BLaER1 treated with 17β-estradiol and CSF1 and Interleukin-3, amounts not matched to agents 10 nM and 100 nM (cell line): ENCODE measurements around the gene PHKA2.

ENCODE experiments used
- H3K27ac ChIP-seq, 11 experiments: shearing (Covaris generic); formaldehyde crosslinking; 2 replicates each; pipeline ENCODE4 v1.8.1; 2022
- H3K27me3 ChIP-seq, 11 experiments: shearing (Covaris generic); formaldehyde crosslinking; 2 replicates each; pipeline ENCODE4 v1.8.1; 2022
- H3K36me3 ChIP-seq, 11 experiments: shearing (Covaris generic); formaldehyde crosslinking; 2 replicates each; pipeline ENCODE4 v1.8.1; 2022
- H3K4me1 ChIP-seq, 10 experiments: shearing (Covaris generic); formaldehyde crosslinking; 2 replicates each; pipeline ENCODE4 v1.8.1; 2022
- H3K4me2 ChIP-seq, 11 experiments: shearing (Covaris generic); formaldehyde crosslinking; 2 replicates each; pipeline ENCODE4 v1.8.1; 2022
- H3K4me3 ChIP-seq, 10 experiments: shearing (Covaris generic); formaldehyde crosslinking; 2 replicates each; pipeline ENCODE4 v1.8.1; 2022
- H3K9ac ChIP-seq, 11 experiments: shearing (Covaris generic); formaldehyde crosslinking; 2 replicates each; pipeline ENCODE4 v1.8.1; 2022
- H3K9me3 ChIP-seq, 11 experiments: shearing (Covaris generic); formaldehyde crosslinking; replicated peaks in 1 of 11; 2 replicates each; pipeline ENCODE4 v1.8.1; 2022
- H4K20me1 ChIP-seq, 11 experiments: shearing (Covaris generic); formaldehyde crosslinking; 2 replicates each; pipeline ENCODE4 v1.8.1; 2022
- Cebpa-rat ChIP-seq, 11 experiments: shearing (Covaris generic); IDR thresholded peaks; 2 replicates each; pipeline ENCODE4 v1.8.1; 2022

The PHKA2 gene

DNA sequence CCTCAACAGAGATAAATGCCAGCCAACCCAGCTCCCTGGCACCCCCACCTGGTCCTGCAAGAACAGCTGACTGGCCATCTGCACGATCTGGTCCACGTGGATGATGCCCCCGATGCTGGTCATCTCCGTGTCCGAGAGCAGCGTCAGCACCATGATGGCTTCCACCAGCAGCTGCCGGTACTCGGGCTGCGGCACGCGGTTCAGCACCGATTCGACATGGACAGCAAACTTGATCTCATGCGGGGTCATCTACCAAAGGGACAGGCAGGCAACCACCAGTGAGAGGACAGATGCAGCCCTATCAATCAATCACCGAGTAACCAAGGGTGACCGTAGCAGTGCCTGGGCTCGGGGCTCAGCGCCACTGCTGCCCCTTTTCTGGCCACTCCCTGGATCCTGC is 89.8 kb downstream of the PHKA2 start:
- H3K27ac ChIP-seq, result no peak overlapping the region
- H3K36me3 ChIP-seq, result peaks cover 0 to 29% (median 13%) of the 10 kb centered on the region in 11 experiments; a peak in 12 of 22 replicates
- no peaks in the 10 kb centered on the region for H3K9me3 ChIP-seq
- no peak for TF ChIP-seq Cebpa-rat (IDR thresholded peaks at IDR 0.05)
- H4K20me1 ChIP-seq, result peaks cover 0 to 70% (median 0%) of the 10 kb centered on the region in 11 experiments; a peak in 9 of 22 replicates
- no peak overlapping the region for H3K4me2 ChIP-seq
- H3K4me3 ChIP-seq, result no peak overlapping the region
- peaks cover 65 to 100% (median 93%) of the 10 kb centered on the region in 11 experiments for H3K27me3 ChIP-seq
- H3K4me1 ChIP-seq, result peaks cover 0 to 26% (median 14%) of the 10 kb centered on the region in 10 experiments; a peak in 11 of 20 replicates
- no peak overlapping the region for H3K9ac ChIP-seq

DNA sequence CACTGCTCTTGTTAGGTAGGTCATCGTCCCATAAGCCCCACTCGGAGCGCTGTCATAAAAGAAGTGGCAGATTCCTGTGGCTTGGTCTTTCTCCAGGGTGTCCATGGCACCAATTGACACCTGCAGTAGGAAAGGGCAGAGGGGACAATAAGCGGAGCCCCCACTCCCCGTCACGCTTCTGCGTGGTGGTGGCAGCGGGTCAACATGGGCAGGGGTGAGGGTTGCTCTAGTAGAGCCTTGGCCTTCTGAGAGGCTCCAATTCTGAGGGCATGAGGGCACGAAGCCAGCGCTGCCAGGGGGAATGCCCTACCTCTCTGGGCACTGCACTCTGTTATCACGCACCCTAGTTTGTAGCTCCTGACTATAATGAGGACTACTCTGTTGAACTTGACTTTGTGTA is 90.4 kb downstream of the PHKA2 start:
- no peak for TF ChIP-seq Cebpa-rat (IDR thresholded peaks at IDR 0.05)
- Histone ChIP-seq H3K36me3 (peaks cover 0 to 23% (median 8%) of the 10 kb centered on the region in 11 experiments; a peak in 11 of 22 replicates), H3K9me3 (no peaks in the 10 kb centered on the region), H3K27me3 (peaks cover 71 to 100% (median 95%) of the 10 kb centered on the region in 11 experiments), H4K20me1 (peaks cover 0 to 64% (median 1%) of the 10 kb centered on the region in 11 experiments; a peak in 10 of 22 replicates), H3K4me3 (no peak overlapping the region), H3K4me1 (peaks cover 0 to 32% (median 19%) of the 10 kb centered on the region in 10 experiments; a peak in 13 of 20 replicates), H3K4me2 (no peak overlapping the region), H3K9ac (no peak overlapping the region), H3K27ac (no peak overlapping the region)

GRCh38 chrX:18892899-18893298 is 91.0 kb downstream of the PHKA2 start:
- Histone ChIP-seq H3K4me3 (no peak overlapping the region), H3K9ac (no peak overlapping the region), H3K4me1 (peaks cover 0 to 38% (median 26%) of the 10 kb centered on the region in 10 experiments; a peak in 18 of 20 replicates), H3K27ac (no peak overlapping the region), H3K9me3 (no peaks in the 10 kb centered on the region), H4K20me1 (peaks cover 0 to 58% (median 0%) of the 10 kb centered on the region in 11 experiments; a peak in 10 of 22 replicates), H3K27me3 (peaks cover 74 to 100% (median 95%) of the 10 kb centered on the region in 11 experiments), H3K4me2 (no peak overlapping the region), H3K36me3 (peaks cover 0 to 23% (median 8%) of the 10 kb centered on the region in 11 experiments; a peak in 9 of 22 replicates)
- no peak for TF ChIP-seq Cebpa-rat (IDR thresholded peaks at IDR 0.05)

DNA sequence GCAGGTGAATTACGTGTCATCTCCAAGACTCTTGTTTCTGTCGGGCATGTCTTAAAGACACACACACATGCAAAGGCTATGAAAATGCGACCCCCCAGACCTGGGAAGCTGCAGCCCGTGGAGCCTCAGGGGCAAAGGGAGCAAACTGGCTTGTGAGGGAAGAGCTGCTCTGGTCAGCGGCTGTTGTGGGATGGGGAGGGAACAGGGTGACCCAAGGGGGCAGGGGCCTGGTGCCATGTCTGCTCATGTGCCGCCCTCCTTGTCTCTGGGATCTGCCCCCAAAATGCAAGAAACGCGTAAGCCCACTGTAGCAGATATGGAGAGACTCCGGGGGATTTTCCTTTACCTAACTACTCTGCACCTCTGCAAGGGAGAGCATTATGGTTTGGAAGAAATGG is 92.4 kb downstream of the PHKA2 start:
- Histone ChIP-seq H3K9ac (no peak overlapping the region), H4K20me1 (peaks cover 0 to 44% (median 0%) of the 10 kb centered on the region in 11 experiments; a peak in 9 of 22 replicates), H3K4me1 (peaks cover 9 to 48% (median 38%) of the 10 kb centered on the region in 10 experiments), H3K27ac (no peak overlapping the region), H3K9me3 (no peaks in the 10 kb centered on the region), H3K36me3 (peaks cover 0 to 16% (median 7%) of the 10 kb centered on the region in 11 experiments; a peak in 8 of 22 replicates), H3K27me3 (peaks cover 82 to 100% (median 98%) of the 10 kb centered on the region in 11 experiments), H3K4me3 (no peak overlapping the region), H3K4me2 (no peak overlapping the region)
- no peak for TF ChIP-seq Cebpa-rat (IDR thresholded peaks at IDR 0.05)

- H3K9ac ChIP-seq, result no peak overlapping the region
- H3K4me3 ChIP-seq, result no peak overlapping the region
- H3K4me2 ChIP-seq, result no peak overlapping the region
- peaks cover 11 to 47% (median 37%) of the 10 kb centered on the region in 10 experiments for H3K4me1 ChIP-seq
- H3K27ac ChIP-seq, result no peak overlapping the region
- peaks cover 84 to 100% (median 99%) of the 10 kb centered on the region in 11 experiments for H3K27me3 ChIP-seq
- no peak for TF ChIP-seq Cebpa-rat (IDR thresholded peaks at IDR 0.05)
- H4K20me1 ChIP-seq, result peaks cover 0 to 40% (median 0%) of the 10 kb centered on the region in 11 experiments; a peak in 9 of 22 replicates
- no peaks in the 10 kb centered on the region for H3K9me3 ChIP-seq
- H3K36me3 ChIP-seq, result peaks cover 0 to 16% (median 7%) of the 10 kb centered on the region in 11 experiments; a peak in 7 of 22 replicates
These were observed 93.0 kb downstream of the PHKA2 start for GRCh38 chrX:18890724-18891547.

- no peak for TF ChIP-seq Cebpa-rat (IDR thresholded peaks at IDR 0.05)
These were observed 93.9 kb downstream of the PHKA2 start for GRCh38 chrX:18890049-18890381.

DNA sequence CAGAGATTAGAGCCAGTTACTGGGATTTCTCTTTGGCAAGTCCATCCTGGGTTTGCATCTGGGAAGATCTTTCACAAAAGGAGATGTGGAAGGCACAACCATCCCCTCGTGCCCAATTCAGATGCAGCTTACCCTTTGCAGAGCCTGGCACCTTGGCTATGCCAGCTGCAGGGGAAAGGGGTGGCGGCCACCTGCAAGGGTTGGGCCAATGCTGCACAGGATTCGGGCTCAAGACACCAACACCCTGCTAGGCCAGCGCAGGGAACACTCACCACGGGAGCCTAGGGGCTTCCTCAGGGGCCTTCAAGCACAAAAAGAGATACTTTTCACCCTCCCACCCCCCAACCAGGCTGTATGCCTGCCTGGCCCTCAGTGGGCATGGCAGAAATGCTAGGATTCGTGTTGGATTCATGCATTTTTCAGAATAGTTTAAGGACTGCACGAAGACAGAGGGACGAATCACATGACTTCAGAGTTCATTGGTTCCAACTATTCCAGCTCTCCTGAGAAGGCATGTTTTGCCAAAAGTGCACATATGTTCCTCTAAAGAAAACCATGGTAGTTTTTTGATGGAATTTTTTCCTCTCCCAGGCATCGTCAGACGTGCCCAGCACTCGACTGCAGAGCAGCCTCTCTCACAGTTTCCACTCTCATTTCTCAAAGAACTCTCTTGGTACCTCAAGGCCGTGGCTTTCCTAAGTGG is 94.4 kb downstream of the PHKA2 start:
- H3K27ac ChIP-seq, result no peak overlapping the region
- H3K9ac ChIP-seq, result no peak overlapping the region

More at GRCh38 chrX:18890049-18890381, 93.9 kb downstream of the PHKA2 start:
- Histone ChIP-seq H3K9ac (no peak overlapping the region), H4K20me1 (peaks cover 0 to 35% (median 0%) of the 10 kb centered on the region in 11 experiments; a peak in 8 of 22 replicates), H3K27me3 (peaks cover 80 to 100% (median 99%) of the 10 kb centered on the region in 11 experiments), H3K27ac (no peak overlapping the region), H3K36me3 (peaks cover 0 to 14% (median 6%) of the 10 kb centered on the region in 11 experiments; a peak in 7 of 22 replicates), H3K4me2 (no peak overlapping the region), H3K4me1 (peaks cover 19 to 47% (median 42%) of the 10 kb centered on the region in 10 experiments), H3K4me3 (no peak overlapping the region), H3K9me3 (no peaks in the 10 kb centered on the region)

GRCh38 chrX:18888281-18888680 is 95.6 kb downstream of the PHKA2 start:
- Histone ChIP-seq H3K9ac (no peak overlapping the region), H4K20me1 (peaks cover 0 to 23% (median 0%) of the 10 kb centered on the region in 11 experiments; a peak in 6 of 22 replicates), H3K4me2 (peak overlapping the region; percentile 78 to 95 (median 86)), H3K4me1 (peaks cover 19 to 50% (median 47%) of the 10 kb centered on the region in 10 experiments), H3K9me3 (no peaks in the 10 kb centered on the region), H3K4me3 (no peak overlapping the region), H3K27ac (no peak overlapping the region), H3K27me3 (peaks cover 86 to 100% (median 99%) of the 10 kb centered on the region in 11 experiments), H3K36me3 (peaks cover 0 to 3% (median 0%) of the 10 kb centered on the region in 11 experiments; a peak in 4 of 22 replicates)
- no peak for TF ChIP-seq Cebpa-rat (IDR thresholded peaks at IDR 0.05)

More for the DNA sequence above, 94.4 kb downstream of the PHKA2 start:
- Histone ChIP-seq H3K27me3 (peaks cover 82 to 100% (median 99%) of the 10 kb centered on the region in 11 experiments), H3K36me3 (peaks cover 0 to 13% (median under 1%) of the 10 kb centered on the region in 11 experiments; a peak in 6 of 22 replicates), H3K4me3 (no peak overlapping the region), H3K4me2 (0 out of 22 replicates have a peak overlapping the region, but pooled peaks of 1 of the 11 experiments have one; percentile 88), H3K9me3 (no peaks in the 10 kb centered on the region), H3K4me1 (peaks cover 19 to 50% (median 46%) of the 10 kb centered on the region in 10 experiments), H4K20me1 (peaks cover 0 to 30% (median 0%) of the 10 kb centered on the region in 11 experiments; a peak in 7 of 22 replicates)
- no peak for TF ChIP-seq Cebpa-rat (IDR thresholded peaks at IDR 0.05)
